IPS-11a (cell line): Measurements from ENCODE around the gene MANBA.

Source experiments
- H3K4me3 ChIP-seq: one replicate; pipeline ENCODE4 v1.5.1; 2013; ENCODE audit warnings: low read depth, low read length, control low read depth

The MANBA gene

DNA sequence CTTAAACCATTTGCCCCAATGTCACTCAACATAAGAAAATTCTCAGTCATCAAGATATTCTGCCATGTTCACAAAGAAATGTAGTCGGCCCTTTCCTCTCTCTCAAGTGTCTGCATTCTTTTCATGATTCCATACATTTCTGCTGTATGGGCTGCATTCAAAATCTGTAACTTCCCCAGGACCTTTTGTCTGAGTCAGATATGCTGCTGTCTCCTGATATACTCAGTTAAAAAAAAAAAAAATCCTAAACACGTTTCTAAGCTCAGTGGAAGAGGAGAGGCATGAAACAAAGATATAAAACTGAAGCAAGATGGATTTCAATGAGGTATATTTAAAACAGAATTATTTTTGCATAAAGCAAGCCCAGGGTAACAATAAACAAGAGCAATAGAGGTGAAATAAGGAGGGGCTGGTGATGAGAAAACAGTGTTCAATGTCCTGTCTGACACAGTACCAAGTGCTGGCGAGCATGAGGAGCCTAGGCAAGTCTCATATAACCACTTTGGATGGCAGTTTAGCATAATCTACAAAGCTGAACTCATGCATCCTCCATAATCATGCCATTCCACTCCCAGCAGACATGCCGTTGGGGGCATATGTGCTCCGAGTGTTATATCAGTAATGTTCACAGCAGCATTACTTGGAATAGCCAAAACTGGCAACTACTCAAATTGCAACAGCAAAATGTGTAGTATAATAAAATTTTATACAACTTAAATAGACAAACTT is 76.7 kb downstream of the MANBA start:
- no peak overlapping the region for H3K4me3 ChIP-seq

DNA sequence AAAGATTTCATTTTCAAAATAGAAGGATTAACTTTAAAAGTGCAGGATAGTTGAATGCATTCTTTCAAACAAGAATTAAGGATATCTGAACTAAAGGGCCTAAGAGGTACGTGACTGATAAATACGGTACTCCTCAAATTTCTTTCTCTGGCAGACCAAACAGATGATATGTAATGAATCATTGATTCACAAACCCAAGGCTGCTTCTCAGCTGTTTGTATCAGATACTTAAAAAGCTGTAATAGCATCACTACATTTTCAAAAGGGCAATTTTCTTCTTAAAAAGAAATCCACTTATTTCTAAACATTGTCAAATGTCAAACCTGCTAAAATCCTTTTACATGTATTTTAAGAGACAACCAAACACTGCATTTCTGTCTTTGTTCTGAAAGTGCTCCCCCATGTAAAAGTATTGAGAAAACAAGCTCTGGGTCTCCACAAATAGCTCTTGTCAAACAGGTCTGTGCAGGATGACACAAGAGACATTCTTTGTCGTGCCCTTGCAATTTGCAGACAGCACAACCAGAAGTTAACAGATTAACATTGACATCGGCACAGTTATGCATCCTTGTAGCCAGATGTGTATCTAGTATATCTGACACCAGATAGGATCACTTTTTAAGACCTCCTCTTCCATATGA is 82.0 kb downstream of the MANBA start:
- H3K4me3 ChIP-seq: no peak overlapping the region

DNA sequence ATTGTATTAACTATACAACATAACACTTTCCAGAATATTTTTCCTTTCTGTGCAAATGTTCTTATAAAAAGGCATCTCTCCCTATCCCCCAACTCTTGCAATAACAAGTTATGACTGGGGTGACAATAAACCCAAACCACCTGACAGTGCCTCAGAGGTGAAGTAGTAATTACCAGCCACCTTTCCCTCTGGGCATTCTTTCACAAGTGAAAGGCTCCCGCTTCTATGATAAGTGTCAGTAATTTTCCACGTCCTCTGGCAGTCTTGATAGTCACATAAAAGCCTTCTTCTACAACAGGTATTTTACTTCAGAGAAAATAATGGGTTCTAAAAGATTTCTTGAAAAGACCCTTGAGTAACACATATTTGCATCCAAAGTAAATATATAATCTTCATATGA is 82.7 kb downstream of the MANBA start:
- no peak overlapping the region for H3K4me3 ChIP-seq

DNA sequence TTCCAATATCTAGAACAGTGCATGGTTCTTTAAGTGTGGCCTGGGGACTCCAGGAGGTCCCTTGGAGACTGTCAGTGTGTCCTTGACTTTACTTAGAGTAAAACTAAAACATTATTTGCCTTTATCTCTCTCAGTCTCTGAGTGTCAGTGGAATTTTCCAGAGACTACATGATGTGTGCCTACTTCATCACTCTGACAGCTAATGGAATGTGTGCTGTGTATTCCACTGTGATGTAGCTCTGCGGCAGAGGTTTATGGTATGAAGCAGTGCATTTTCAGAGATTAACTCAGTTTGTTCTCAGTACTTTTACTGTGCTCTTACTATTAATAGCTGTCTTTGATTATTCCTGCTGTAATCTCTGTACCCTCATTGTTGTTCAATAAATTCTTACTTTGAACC is 85.6 kb downstream of the MANBA start:
- no peak overlapping the region for H3K4me3 ChIP-seq

DNA sequence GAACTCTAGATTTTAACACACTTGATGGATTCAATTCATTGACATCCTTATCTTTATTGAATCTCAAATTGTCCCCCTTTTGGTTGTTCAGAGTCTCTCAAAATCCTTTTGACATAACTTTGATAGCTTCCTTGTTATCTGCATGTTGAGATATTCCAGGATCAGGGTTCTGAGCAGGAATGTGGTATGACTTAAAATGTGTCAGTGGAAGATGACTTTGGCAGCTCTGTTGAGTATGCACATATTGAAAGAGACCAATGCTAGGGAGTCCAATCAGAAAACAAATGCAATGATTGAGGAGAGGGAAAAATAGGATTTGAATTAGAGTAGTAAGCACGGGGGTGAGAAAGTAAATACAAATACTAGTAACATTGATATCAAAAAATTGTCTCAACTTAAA is 93.8 kb downstream of the MANBA start:
- no peak overlapping the region for H3K4me3 ChIP-seq

DNA sequence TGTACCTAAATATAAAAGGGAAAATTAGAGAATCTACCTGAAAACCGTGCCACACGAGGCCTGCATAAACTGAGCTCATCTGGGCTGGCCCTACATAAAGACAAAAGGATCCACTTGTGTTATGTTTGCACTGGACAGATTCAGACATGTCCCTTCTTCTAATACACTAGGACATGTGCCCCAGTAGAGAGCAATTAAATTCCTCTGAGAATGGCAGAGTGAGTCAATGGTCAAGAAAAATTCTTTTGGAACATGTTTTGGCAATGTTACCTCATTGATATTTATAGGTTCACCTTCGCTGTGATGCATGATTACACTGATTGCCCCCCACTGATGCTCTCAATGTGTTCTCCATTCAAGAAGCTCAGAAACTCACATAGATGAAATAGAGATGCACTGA is 95.2 kb downstream of the MANBA start:
- no peak overlapping the region for H3K4me3 ChIP-seq

DNA sequence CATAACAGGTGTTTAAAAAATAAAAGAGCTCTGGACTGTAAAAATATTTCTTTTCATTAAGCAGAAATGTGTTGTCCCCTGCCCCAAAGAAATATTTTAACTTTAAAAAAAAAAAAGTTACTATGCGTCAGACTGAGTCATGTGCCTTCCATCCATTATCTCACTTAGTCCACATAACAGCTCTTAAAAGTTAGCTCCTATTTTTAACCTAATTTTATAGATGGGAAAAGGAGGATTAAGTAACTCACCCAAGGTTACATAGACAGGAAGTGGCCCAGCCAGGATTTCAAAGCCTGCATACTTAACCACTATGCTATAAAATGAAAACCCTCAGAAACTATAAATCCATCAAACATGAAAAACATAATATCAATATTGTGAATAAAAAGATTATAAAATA is 97.7 kb downstream of the MANBA start:
- no peak overlapping the region for H3K4me3 ChIP-seq

DNA sequence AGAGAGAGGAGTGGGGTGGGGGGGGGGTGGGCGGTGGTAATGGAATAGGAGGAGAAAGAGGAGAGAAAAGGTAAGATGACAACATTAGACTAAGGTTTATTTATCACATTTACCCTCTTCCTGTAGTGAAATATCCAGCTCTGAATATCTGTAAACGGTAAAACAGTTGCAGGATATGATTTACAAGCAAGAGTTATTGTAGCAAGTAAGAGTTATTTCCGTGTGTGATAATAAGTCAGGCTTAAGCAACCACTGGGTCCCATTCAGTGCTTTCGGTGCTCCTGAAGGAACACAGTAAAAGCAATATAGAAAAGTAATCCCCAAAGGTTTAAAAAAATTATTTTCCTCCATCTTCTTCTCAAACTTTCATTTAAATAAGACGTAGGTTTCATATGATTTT is 103.6 kb downstream of the MANBA start:
- H3K4me3 ChIP-seq: no peak overlapping the region

DNA sequence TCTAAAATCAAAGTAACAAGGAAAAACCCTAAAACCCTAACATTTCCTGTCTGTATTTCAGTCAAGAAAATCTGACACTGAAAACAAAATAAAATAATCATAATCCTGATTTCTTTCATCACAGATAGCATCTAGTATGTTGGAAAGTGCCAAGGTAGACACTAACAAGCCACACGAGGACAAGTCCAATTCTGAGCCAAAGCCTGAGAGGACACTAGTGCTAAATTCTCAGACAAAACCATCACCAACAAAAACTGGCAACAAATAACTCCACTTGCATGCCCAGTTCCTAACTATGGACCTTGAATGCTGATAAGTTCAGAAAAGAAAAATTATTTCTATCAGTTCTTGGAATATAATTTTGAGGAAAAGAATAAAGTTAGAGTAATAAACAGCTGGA is 113.7 kb downstream of the MANBA start:
- no peak overlapping the region for H3K4me3 ChIP-seq

DNA sequence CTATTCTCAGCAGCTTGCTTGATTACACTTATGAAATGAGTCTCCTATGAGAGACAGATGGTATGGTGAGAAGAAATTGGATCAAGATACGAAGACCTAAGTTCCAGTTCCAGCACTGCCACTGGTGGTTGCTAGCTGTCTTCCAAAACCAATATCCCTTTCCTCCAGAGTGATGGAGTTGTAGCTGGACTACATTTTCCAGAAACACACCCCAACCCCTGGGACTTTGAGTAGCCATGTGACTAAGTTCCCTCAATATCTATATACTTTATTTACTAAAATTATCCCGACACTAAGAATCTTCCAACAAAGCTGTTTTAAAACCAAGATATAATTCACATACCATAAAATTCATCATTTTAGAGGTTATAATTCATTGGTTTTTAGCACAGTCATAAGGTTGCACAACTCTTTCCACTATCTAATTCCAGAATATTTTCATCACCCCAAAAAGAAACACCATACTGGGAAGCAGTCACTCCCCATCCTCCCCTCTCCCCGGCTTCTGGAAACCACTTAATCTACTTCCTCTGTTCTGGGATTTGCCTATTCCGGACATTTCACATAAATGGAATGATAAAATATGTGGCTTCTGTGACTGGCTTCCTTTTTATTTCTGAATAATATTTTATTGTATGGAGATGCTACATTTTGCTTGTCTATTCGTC is 118.0 kb downstream of the MANBA start:
- H3K4me3 ChIP-seq: no peak overlapping the region

DNA sequence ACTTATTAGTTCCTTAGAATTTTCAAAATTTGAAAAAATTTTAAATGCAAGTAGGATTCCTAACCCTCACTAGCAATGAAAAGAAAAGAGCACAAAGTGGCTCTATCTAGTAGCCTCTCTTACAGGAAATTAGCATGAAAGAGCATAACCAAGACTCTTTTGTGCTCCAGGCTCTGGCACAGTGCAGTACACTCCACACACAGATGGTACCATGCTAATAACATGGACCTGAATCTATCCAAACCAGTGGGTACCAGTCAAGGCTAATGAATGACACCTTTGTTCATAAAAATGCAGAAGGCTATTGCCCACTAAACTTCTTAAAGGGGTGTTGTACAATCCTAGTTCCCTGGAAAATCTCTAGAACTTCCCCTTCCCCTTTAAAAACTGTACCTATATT is 119.0 kb downstream of the MANBA start:
- H3K4me3 ChIP-seq: no peak overlapping the region

DNA sequence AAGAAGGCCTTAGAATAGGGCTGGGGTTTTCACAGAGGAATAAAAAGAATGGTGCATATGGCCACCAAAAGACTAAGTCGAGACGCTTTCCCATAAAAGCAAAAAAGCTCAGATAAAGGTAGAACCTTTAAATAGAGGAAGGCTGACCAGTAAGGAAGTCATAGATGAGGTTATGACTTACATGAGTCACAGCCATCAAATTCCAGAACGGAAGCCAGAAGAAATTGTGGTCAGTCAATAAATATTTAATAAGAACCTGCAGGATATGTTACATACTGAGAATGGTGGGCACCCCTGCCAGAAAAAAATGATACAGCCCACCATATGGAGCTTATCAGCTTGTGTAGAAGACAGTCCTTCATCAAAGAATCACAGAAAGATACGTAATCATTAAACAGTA is 120.1 kb downstream of the MANBA start:
- H3K4me3 ChIP-seq: no peak overlapping the region

DNA sequence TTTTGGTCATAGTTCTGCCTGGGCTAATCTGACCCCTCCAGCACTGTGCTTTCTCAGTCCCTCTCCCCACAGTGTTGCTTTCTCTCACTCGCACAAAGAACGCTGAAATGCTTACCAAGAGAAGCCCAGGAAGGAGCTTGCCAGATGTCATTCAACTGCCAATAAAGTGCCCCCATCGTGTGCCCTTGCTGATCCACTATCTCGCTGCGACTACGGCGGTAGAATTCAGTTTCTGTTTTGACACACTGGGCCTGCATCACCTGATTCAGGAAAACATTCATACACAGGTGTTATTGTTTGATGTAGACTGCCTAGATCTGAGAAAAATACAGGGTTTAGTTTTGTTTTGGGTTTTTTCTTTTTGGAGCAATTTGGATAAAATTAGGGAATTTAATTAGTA is 121.2 kb downstream of the MANBA start:
- H3K4me3 ChIP-seq: no peak overlapping the region

DNA sequence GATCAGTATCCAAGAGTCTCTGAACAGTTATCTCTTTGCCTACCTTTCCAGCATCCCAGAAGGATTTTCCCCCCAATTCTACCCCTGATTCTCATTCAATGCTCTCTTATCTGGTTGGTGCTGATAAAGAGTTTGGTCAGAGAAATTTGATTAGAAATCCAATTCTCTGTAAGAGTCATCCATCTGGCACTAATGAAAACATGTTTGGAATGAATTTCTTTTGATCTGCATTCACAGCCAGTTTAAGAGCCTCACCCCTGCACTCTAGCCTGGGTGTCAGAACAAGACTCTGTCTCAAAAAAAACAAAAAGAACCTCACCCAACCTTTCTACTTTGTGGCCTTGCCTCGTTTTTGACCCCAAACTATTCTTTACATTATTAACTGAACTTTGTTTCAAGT is 122.1 kb downstream of the MANBA start:
- H3K4me3 ChIP-seq: no peak overlapping the region

DNA sequence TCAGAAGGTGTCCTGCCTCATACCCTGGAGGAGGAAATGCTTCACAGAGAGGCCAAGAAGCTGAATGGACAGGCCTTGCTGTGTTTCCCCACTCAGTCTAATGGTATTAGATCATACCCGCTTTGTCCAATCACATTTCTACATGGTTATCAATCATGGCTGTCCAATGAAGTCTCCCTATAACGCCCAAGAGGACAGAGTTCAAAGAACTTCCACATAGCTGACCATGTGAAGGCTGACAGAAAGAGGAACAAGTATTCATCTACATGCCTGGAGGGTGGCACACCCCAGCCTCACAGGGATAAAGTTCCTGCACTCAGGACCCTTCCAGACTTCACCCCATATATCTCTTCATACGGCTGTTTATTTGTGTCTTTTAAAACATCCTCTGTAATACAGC is 123.4 kb downstream of the MANBA start:
- no peak overlapping the region for H3K4me3 ChIP-seq

DNA sequence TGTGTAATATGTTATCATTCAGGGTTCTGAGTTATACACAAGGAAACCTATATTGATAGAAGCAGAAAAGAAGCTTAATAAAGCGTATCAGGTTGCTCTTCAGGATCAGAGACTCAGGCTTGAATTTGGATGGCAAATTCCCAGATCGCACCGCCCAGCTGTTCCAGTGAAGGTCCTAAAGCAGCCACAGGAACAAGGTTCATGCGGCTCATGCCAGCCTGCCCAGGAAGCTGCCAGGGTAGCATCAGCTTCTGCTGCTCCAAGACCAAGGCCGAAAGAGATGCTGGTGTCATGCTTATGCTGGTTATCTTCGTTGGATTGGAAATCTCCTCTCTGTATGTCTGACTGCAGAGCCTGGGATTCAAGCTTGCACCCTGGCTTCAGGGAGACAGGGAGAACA is 127.7 kb downstream of the MANBA start:
- H3K4me3 ChIP-seq: no peak overlapping the region

DNA sequence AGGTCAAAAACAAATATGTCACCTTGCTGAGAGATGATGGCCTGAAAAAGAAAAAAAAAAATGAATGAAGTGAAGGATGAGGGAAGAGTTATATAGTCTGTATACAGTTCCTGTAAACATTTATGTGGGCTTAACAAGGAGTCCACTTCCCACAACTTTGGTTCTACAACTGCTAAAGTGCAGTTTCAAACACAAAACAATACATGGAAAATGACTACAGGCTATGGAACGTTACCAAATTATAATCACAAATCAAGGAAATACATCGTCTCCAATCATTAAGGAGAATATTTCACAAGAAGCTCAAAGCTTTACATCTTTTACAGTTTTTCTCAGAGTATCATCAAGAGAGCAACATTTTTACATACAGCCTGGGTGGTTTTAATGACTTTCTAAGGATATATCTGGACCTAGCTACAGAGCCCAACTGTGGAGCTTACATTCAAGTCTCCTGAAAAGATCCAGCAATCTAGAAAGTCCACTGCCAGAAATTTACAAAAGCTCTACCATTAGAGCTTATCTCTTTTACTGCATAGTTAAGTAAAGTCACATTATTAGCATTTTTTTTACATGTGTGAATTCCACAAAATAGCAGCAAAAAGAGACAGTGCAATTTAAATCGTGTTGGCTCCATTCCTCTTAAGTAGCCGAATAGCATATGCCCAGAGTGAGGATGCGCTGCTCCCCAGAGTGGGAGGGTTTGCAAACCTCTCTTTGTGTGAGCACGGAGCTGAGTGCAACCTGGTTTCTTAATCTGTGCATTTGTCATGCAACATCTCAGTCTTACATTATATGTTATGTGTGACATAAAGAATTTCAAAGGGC is 128.3 kb downstream of the MANBA start:
- no peak overlapping the region for H3K4me3 ChIP-seq

DNA sequence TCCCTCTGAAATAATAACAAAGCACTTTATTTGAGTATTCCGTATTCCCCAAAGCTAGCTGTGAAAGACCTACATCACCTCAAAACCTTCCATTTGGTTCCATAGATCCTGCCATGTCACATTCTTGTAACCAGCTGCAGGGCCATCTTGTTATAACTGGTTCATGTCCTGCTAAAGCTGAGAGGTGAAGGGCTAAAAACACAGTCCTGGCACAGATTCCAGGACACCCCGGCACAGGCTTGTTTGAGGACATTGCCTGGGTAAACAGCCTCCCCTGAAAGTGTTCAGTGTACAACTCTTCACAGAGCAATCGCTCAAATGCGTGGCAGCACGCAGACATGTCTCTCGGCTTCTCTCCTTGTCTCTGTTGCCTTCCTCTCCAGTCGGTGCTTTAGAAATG is 129.2 kb downstream of the MANBA start:
- H3K4me3 ChIP-seq: no peak overlapping the region

DNA sequence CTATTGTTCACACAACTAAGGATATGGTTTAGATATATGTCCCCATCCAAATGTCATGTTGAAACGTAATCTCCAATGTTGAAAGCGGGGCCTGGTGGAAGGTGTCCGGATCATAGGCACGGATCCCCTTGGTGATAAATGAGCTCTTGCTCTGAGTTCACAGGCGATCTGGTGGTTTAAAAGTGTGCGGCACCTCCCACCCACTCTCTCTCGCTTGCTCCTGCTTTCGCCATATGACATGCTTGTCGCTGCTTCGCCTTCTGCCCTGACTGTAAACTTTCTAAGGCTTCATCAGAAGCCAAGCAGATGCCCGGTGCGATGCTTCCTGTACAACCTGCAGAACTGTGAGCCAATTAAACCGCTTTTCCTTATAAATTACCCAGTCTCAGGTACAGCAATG is 131.1 kb downstream of the MANBA start:
- H3K4me3 ChIP-seq: no peak overlapping the region

DNA sequence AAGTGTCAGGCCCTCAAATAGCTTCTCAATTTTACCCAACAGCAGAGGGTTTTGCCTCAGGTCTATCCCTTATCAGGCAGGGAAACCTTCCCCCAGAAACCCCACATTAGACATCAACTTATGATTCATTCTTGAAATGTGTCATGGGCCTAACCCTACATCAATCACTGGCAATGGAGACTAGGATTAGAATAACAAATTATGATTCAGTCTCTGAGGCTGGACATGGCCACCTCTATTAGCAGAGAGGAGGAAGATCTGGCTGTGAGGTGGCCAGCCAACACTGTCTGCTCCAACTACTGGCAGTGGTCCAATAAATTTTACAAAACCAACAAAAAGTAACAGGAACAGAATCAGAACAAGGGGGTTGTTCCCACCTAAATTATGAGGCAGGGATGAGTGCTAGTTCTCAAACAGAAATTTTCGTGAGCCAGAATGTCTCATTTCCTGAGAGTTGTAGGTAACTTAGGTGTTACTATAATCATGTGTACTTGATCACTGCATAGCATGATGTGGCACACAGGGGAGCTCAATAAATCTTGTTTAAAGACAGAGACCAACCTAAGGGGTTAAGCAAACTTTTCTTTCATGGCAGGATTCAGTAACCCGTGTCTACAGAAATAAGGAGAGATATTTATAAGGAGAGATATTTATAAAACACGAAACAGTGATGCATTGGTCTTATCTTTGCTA is 132.8 kb downstream of the MANBA start:
- no peak overlapping the region for H3K4me3 ChIP-seq
